IPS-18a (cell line): ENCODE data around the gene DPY19L1.
A peak's percentile ranks its signal among the peaks of the same experiment; 100 is the strongest.
"Not testable (repeated sequence)": the region's sequence is repeated elsewhere in the genome, so short reads cannot be mapped to it uniquely, and the experiment has no call there.

Experiments used
- H3K27ac ChIP-seq: one replicate; pipeline ENCODE4 v1.5.1; 2013; ENCODE audit warnings: low read length
- H3K27me3 ChIP-seq: one replicate; pipeline ENCODE4 v1.6.1; 2013; ENCODE audit warnings: mild to moderate bottlenecking, low read length; ENCODE audit not compliant: control insufficient read depth, insufficient read depth
- H3K36me3 ChIP-seq: one replicate; pipeline ENCODE4 v1.6.1; 2013; ENCODE audit warnings: low read depth, low read length; ENCODE audit not compliant: control insufficient read depth
- H3K4me1 ChIP-seq: one replicate; pipeline ENCODE4 v1.6.1; 2013; ENCODE audit warnings: low read depth, low read length; ENCODE audit not compliant: control insufficient read depth
- H3K4me3 ChIP-seq: one replicate; pipeline ENCODE4 v1.5.1; 2013; ENCODE audit warnings: low read length
- H3K9ac ChIP-seq: one replicate; pipeline ENCODE4 v1.6.1; 2013; ENCODE audit warnings: mild to moderate bottlenecking, low read length, moderate library complexity
- H3K9me3 ChIP-seq: one replicate; pipeline ENCODE4 v1.6.1; 2013; ENCODE audit warnings: low read depth, low read length; ENCODE audit not compliant: control insufficient read depth

Gene DPY19L1

DNA sequence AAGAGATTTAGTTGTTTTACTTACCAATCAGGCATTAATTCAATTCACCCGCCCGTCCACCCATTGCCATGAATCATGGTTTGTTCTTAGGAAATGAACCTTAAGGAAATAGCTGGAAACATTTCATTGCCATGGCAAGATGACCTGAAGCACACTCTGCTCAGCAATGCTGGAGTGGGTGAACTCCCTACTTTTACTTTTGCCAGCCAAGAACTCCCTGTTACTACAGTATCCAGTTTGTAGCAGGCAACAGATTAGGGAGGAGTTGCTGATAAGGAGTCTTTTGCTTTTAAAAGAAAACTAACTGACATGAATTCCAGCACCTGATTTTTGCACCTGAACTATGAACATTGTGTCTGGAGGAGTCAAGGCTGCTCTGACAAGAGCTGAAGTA lies 10.6 kb upstream of the DPY19L1 start:
- H3K9ac ChIP-seq, H3K4me3 ChIP-seq, H3K27me3 ChIP-seq, H3K4me1 ChIP-seq, H3K9me3 ChIP-seq, H3K27ac ChIP-seq, H3K36me3 ChIP-seq: not testable (repeated sequence)

DNA sequence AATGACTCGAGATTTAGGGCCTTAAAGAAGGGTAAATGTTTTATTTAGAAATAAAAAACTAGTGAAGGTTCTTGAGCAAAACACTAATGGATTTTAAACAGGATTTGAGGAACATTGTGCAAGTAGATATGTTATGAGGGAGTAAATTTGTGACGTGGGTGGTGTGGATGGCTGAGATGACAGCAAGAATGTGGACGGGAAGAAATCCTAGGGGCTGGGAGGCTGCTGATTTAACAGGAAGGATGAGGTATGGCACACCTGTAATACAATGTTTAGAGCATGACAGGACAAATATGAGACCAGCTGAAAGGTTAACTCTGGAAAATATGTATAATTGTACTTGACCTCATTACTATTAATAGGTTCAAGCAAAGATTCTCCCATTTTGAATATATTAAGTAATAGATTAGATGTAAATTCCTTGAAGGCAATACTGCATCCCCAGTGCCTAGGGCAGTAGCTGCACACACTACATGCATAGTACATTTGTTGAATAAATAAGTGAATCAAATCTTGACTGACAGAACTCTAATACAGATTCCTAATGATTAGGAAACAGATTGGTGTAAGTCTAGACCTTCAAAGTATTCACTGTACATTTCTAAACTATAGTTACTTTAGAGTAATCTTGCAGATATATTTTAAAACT lies 10.1 kb upstream of the DPY19L1 start:
- not testable (repeated sequence) for H3K36me3 ChIP-seq, H3K27ac ChIP-seq, H3K4me1 ChIP-seq, H3K4me3 ChIP-seq, H3K9me3 ChIP-seq, H3K27me3 ChIP-seq, H3K9ac ChIP-seq

GRCh38 chr7:35043301-35043700 lies 6.0 kb upstream of the DPY19L1 start:
- H3K36me3 ChIP-seq, H3K27ac ChIP-seq, H3K9me3 ChIP-seq, H3K9ac ChIP-seq, H3K27me3 ChIP-seq, H3K4me1 ChIP-seq, H3K4me3 ChIP-seq: not testable (repeated sequence)

GRCh38 chr7:35040906-35041305 lies 3.6 kb upstream of the DPY19L1 start:
- no peaks in the 10 kb centered on the region for H3K27me3 ChIP-seq
- no peaks in the 10 kb centered on the region for H3K36me3 ChIP-seq
- peaks cover 6% of the 10 kb centered on the region for H3K4me1 ChIP-seq
- no peak overlapping the region for H3K9ac ChIP-seq
- H3K4me3 ChIP-seq = no peak overlapping the region
- H3K9me3 ChIP-seq = no peaks in the 10 kb centered on the region
- no peak overlapping the region for H3K27ac ChIP-seq

DNA sequence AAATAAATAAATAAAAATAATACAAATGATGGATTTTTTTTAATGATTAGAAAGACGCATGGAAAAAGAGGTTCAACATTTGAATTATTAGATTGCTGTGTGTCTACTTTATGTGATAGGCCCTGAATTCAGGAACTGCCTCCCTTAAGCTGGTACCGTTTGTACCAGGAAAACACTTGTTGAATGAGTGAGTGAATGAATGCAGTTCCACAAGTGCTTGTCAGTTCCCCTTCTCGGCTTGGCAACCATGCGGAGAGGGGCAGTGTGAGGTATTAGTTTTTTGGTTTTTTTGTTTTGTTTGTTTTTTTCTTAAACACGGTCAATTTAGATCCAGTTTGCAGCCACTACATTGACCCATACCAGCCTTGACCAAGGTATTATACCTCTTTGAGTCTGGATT lies 2.1 kb upstream of the DPY19L1 start:
- Histone ChIP-seq H3K9ac (no peak overlapping the region), H3K27me3 (no peaks in the 10 kb centered on the region), H3K4me1 (peaks cover 19% of the 10 kb centered on the region), H3K27ac (no peak overlapping the region), H3K36me3 (no peaks in the 10 kb centered on the region), H3K9me3 (no peaks in the 10 kb centered on the region), H3K4me3 (no peak overlapping the region)

- no peak overlapping the region for H3K27ac ChIP-seq
Measured at GRCh38 chr7:35038354-35038753, 1.1 kb upstream of the DPY19L1 start.

DNA sequence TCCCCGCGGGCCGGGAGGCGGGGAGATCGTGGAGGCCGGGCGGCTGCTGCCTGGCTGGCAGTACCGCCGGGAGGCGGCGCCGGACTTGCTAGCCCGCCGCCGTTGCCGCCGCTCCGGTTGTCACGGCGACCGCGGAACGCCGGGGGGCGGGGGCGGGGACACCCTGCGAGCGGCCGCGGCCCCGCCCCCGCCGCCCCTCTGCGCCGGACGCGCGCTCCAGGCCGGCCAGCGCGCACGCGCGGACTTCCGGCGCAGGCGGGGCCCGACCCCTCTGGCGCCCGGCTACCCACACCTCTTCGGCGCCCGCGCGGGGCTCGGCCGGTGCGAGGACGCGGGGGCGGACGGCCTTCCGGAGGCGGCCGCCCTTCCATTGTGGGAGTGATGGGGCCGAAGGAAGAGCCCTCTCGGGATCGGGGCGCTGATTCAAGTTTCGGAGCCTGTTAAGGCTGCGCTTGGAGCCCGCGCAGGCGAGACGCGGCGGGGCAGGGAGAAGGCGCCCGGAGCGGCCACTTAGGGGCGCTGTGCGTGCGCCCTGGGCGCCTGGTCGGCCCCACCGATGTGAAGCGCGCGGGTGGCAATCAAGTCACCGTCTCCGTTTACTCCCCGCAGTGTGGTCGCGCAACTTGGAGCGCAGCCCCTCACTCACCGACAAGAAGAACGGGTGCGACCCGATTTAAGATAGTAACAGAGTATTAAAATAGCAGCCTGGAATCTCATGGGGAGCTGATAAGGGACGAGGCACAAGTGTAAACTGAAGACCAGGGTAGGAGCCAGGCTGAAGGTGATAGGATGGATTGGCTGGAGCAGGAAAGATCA lies 449 bp upstream of the DPY19L1 start:
- Histone ChIP-seq H3K9me3 (no peaks in the 10 kb centered on the region), H3K9ac (peak overlapping the region; percentile 69), H3K27ac (no peak overlapping the region), H3K27me3 (no peaks in the 10 kb centered on the region), H3K36me3 (no peaks in the 10 kb centered on the region), H3K4me1 (peaks cover 19% of the 10 kb centered on the region), H3K4me3 (peak overlapping the region; percentile 85)

More at GRCh38 chr7:35038354-35038753, 1.1 kb upstream of the DPY19L1 start:
- H3K9me3 ChIP-seq = no peaks in the 10 kb centered on the region
- H3K9ac ChIP-seq = peak overlapping the region; percentile 69
- peak overlapping the region; percentile 85 for H3K4me3 ChIP-seq
- H3K4me1 ChIP-seq = peaks cover 19% of the 10 kb centered on the region
- no peaks in the 10 kb centered on the region for H3K36me3 ChIP-seq
- H3K27me3 ChIP-seq = no peaks in the 10 kb centered on the region

DNA sequence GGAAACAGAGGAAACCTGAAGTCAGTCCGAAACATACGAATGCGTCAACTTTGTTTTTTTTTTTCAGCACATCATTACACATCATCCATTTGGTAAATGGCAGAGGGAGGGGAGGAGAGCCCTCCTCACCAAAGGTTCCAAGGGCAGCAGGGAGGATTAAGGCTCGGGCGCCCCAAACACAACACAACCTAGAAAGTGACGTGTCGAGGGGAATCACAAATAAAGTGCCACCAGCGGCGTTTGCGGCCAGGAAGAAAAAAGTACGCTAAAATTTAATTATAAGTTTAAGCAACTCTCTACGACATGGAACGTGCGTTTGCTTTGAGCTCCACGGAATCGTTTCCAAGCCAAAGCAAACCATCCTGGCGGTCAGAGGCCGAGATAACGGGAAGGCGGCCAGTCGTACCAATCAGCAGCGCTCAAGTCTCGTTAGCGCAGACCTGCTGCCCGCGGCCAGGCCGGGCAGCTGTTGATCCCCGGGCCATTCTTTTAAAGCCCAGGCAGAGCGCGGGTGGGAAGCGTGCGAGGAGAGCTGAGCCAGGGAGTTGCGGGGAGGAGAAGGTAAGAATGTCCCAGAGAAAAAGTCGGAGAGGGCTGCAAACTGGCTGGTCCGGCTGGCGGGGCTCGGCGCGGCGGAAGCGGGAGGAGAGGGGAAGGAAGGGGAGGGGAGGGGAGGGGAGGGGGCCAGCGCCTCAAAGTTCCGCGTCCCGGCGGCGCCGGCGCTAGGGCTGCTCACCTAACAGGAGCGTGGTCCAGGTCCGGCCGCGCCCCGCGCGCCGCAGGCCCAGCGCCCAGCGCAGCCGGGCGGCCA lies 719 bp downstream of the DPY19L1 start:
- no peaks in the 10 kb centered on the region for H3K9me3 ChIP-seq
- H3K4me1 ChIP-seq = peaks cover 19% of the 10 kb centered on the region
- no peak overlapping the region for H3K27ac ChIP-seq
- H3K4me3 ChIP-seq = peak overlapping the region; percentile 85
- peak overlapping the region; percentile 67 for H3K9ac ChIP-seq
- no peaks in the 10 kb centered on the region for H3K27me3 ChIP-seq
- H3K36me3 ChIP-seq = no peaks in the 10 kb centered on the region

- H3K9me3 ChIP-seq = no peaks in the 10 kb centered on the region
- H3K4me3 ChIP-seq = peak overlapping the region; percentile 85
- no peaks in the 10 kb centered on the region for H3K27me3 ChIP-seq
- H3K36me3 ChIP-seq = no peaks in the 10 kb centered on the region
- H3K27ac ChIP-seq = no peak overlapping the region
- peaks cover 19% of the 10 kb centered on the region for H3K4me1 ChIP-seq
- peak overlapping the region; percentile 67 for H3K9ac ChIP-seq
Measured at GRCh38 chr7:35035511-35035961, 1.7 kb downstream of the DPY19L1 start.

DNA sequence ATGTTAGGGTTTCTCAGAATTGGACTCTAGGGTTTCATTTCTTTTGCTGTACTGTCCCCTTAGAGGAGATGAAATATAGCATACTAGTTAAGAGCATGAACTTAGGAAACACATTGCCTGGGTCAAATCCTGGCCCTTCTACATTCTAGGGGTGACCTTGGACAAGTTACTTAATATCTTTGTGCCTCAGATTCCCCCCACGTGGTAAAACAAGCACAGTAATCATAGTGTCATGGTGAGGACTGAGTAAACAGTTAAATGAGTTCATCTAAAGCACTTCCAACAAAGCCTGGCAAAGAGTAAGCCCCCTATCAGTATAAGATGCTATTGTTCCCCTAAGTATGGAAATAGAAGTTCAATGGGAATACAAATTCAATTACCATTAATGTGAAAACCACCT lies 5.1 kb downstream of the DPY19L1 start:
- H3K27me3 ChIP-seq = no peaks in the 10 kb centered on the region
- peak overlapping the region; percentile 20 for H3K27ac ChIP-seq
- no peak overlapping the region for H3K9ac ChIP-seq
- H3K36me3 ChIP-seq = no peaks in the 10 kb centered on the region
- H3K9me3 ChIP-seq = no peaks in the 10 kb centered on the region
- peaks cover 16% of the 10 kb centered on the region for H3K4me1 ChIP-seq
- H3K4me3 ChIP-seq = no peak overlapping the region

DNA sequence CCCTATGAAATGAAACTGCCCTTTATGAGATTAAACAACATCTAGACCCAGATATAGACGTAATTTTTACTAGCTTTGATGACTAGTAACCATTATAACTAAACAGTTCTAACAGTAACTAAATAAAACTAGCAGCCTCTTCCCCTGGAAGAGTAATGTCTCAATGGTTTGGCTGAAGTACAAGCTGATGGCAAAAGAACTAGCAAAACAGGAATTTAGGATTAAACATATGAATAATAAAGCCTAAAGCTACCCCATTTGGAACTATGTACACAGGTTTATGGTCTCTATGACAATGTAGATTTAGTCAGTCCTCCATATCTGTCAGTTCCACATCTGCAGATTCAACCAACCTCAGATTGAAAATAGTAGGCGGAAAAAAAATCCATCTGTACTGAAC lies 6.4 kb downstream of the DPY19L1 start:
- Histone ChIP-seq H3K27me3 (no peaks in the 10 kb centered on the region), H3K27ac (no peak overlapping the region), H3K9me3 (no peaks in the 10 kb centered on the region), H3K36me3 (no peaks in the 10 kb centered on the region), H3K9ac (no peak overlapping the region), H3K4me1 (peaks cover 18% of the 10 kb centered on the region), H3K4me3 (no peak overlapping the region)
